Measurements from ENCODE around the gene LYPD1.

LYPD1 gene

DNA sequence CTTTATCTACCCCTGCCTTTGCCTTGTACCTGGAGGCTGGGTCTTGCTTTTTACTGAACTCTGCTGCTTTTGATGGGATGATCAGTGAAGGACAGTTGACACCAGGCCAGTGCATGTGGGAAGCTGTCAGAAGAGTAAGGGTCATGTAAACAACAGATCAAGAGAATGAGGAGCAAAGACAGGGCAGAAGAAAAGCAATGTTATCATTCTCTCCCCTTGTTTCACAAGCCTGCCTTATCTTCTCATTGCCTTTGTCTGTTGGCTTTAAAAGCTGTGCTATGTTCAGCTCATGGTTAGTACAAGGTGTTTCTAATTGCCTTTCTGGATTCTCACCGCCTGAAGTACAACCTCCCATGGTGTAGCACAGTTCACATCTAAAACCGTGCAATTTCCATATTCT is 27.6 kb downstream of the LYPD1 start:
- no peak overlapping the region for H3K27ac ChIP-seq

GRCh38 chr2:132641819-132642218 is 28.2 kb downstream of the LYPD1 start:
- no peak overlapping the region for H3K27ac ChIP-seq
- TF ChIP-seq CTCF (conservative IDR thresholded peaks at IDR 0.05): no peak
- TF ChIP-seq ZFX (IDR thresholded peaks at IDR 0.05): no peak

More for the DNA sequence above, 27.6 kb downstream of the LYPD1 start:
- TF ChIP-seq ZFX (IDR thresholded peaks at IDR 0.05) (no peak), CTCF (conservative IDR thresholded peaks at IDR 0.05) (no peak)

- TF ChIP-seq ZFX (IDR thresholded peaks at IDR 0.05) (no peak), CTCF (conservative IDR thresholded peaks at IDR 0.05) (no peak)
- H3K27ac ChIP-seq: no peak overlapping the region
Measured at GRCh38 chr2:132640116-132640515, 29.9 kb downstream of the LYPD1 start.

- TF ChIP-seq CTCF (conservative IDR thresholded peaks at IDR 0.05) (no peak), ZFX (IDR thresholded peaks at IDR 0.05) (no peak)
- no peak overlapping the region for H3K27ac ChIP-seq
Measured at GRCh38 chr2:132638313-132639040, 31.5 kb downstream of the LYPD1 start.

DNA sequence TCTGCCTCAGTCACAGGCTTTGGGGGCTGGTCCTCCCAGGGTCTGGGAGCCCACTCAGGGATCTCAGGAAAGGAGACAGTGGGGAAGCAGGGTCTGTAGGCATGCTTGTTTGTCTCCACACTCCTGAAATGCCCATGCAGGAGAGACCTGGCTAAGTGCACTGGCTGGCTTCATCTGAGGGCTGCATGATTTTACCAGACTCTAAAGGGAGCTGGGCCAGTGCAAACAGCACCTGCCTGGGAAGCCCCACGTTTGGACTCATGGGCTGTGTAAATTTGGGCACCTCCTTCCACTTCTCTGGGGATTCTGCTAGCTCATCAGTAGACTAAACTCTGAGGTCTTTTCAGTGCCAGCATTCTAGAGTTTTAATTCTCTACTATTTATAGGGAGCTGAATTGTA is 33.7 kb downstream of the LYPD1 start:
- H3K27ac ChIP-seq: no peak overlapping the region
- TF ChIP-seq CTCF (conservative IDR thresholded peaks at IDR 0.05): no peak
- TF ChIP-seq ZFX (IDR thresholded peaks at IDR 0.05): no peak

DNA sequence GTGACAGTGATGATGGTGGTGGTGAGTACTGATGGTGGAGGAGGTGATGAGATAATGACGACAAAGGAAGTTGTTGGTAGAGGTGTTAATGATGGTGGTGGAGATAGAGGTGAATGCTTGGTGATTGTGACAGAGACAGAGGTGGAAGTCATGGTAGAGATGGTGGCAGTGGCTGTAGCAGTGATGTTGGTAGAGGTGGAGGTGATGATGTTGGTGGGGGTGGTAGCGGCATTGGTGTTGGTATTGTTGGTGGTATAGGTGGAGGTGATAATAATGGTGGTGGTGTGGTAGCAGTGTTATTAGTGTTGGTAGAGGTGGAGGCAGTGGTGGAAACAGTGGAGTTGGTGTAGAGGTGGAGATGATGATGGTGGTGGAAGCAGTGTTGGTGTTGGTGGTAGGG is 36.4 kb downstream of the LYPD1 start:
- TF ChIP-seq ZFX (IDR thresholded peaks at IDR 0.05): no peak
- no peak for TF ChIP-seq CTCF (conservative IDR thresholded peaks at IDR 0.05)

GRCh38 chr2:132632000-132632649 is 37.9 kb downstream of the LYPD1 start:
- no peak overlapping the region for H3K27ac ChIP-seq
- TF ChIP-seq CTCF (conservative IDR thresholded peaks at IDR 0.05): no peak
- no peak for TF ChIP-seq ZFX (IDR thresholded peaks at IDR 0.05)

More for the DNA sequence above, 36.4 kb downstream of the LYPD1 start:
- no peak overlapping the region for H3K27ac ChIP-seq

Measured in C4-2B (cell line).